Lower leg skin (tissue), 3 donors: Measurements from ENCODE around the gene WDR18.

Experiments used
- POLR2A ChIP-seq, 2 donors: fragments of 450-650 bp; IDR thresholded peaks; one replicate each; pipeline ENCODE4 v1.6.1; 2016 to 2017; ENCODE audit warnings: antibody characterized with exemption in 2 of 2, mild to moderate bottlenecking in 1 of 2, moderate library complexity in 1 of 2
- TF ChIP-seq, protein P1 (sequence below), 3 donors: fragments of 450-650 bp; IDR thresholded peaks; one replicate each; pipeline ENCODE4 v1.5.1; 2016; ENCODE audit warnings: antibody characterized with exemption in 3 of 3, mild to moderate bottlenecking in 3 of 3, moderate library complexity in 2 of 3

DNA sequence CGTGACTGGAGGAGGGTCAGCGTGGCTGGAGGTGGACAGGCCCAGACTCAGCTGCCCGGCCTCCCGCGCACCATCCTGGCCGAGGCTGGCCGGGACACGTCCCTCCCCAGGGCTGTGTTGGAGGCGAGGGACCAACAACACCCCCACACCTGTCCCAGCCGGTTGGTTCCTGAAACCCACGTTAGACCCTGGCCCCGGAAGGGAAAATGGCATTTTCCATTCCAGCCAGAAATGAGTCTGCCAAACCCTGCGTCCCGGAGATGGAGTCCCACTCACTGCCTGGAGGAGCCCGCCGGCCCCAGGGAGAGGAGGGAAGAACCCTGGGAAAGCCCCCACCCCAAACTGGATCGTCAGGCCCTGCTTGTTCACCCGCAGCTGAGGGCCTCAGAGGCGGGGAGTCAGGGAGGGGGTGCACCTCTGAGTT lies 4.8 kb upstream of the WDR18 start:
- TF ChIP-seq, protein P1, sequence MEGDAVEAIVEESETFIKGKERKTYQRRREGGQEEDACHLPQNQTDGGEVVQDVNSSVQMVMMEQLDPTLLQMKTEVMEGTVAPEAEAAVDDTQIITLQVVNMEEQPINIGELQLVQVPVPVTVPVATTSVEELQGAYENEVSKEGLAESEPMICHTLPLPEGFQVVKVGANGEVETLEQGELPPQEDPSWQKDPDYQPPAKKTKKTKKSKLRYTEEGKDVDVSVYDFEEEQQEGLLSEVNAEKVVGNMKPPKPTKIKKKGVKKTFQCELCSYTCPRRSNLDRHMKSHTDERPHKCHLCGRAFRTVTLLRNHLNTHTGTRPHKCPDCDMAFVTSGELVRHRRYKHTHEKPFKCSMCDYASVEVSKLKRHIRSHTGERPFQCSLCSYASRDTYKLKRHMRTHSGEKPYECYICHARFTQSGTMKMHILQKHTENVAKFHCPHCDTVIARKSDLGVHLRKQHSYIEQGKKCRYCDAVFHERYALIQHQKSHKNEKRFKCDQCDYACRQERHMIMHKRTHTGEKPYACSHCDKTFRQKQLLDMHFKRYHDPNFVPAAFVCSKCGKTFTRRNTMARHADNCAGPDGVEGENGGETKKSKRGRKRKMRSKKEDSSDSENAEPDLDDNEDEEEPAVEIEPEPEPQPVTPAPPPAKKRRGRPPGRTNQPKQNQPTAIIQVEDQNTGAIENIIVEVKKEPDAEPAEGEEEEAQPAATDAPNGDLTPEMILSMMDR (IDR thresholded peaks at IDR 0.05), result no peak
- no peak for TF ChIP-seq POLR2A (IDR thresholded peaks at IDR 0.05)
